GM21576 (cell line): Measurements from ENCODE around the gene BOC.

ENCODE experiments used
- ATAC-seq: cut with Tn5 transposase; IDR thresholded peaks from one replicate; pipeline ENCODE4 v1.9.1; 2021; ENCODE audit warnings: mild to moderate bottlenecking, moderate library complexity; ENCODE audit not compliant: unreplicated experiment

The BOC gene

GRCh38 chr3:113247068-113247467 lies 35.7 kb downstream of the BOC start:
- no peak for ATAC-seq

- no peak for ATAC-seq
Observed at GRCh38 chr3:113247675-113248458, 36.5 kb downstream of the BOC start.

- ATAC-seq, result no peak
Observed at GRCh38 chr3:113249111-113249510, 37.8 kb downstream of the BOC start.

- ATAC-seq, result no peak
Observed at GRCh38 chr3:113249601-113250000, 38.2 kb downstream of the BOC start.

- no peak for ATAC-seq
Observed at GRCh38 chr3:113250566-113250965, 39.2 kb downstream of the BOC start.

GRCh38 chr3:113251817-113252216 lies 40.5 kb downstream of the BOC start:
- ATAC-seq, result no peak

GRCh38 chr3:113252553-113252952 lies 41.2 kb downstream of the BOC start:
- ATAC-seq, result no peak

- ATAC-seq, result no peak
Observed at GRCh38 chr3:113253702-113254101, 42.3 kb downstream of the BOC start.

- ATAC-seq, result no peak
Observed at GRCh38 chr3:113254171-113254947, 43.0 kb downstream of the BOC start.

- ATAC-seq, result no peak
Observed at GRCh38 chr3:113255100-113255853, 43.9 kb downstream of the BOC start.

GRCh38 chr3:113255854-113256615 lies 44.7 kb downstream of the BOC start:
- ATAC-seq, result no peak

- ATAC-seq, result no peak
Observed at GRCh38 chr3:113258361-113258760, 47.0 kb downstream of the BOC start.

- no peak for ATAC-seq
Observed at GRCh38 chr3:113259196-113259595, 47.8 kb downstream of the BOC start.

- ATAC-seq, result no peak
Observed at GRCh38 chr3:113261063-113261625, 49.8 kb downstream of the BOC start.

- ATAC-seq, result no peak
Observed at GRCh38 chr3:113261626-113262303, 50.4 kb downstream of the BOC start.

GRCh38 chr3:113262304-113262665 lies 50.9 kb downstream of the BOC start:
- ATAC-seq, result no peak

GRCh38 chr3:113263020-113263419 lies 51.7 kb downstream of the BOC start:
- ATAC-seq, result no peak

- ATAC-seq, result no peak
Observed at GRCh38 chr3:113263778-113264177, 52.4 kb downstream of the BOC start.

- ATAC-seq, result no peak
Observed at GRCh38 chr3:113264283-113265131, 53.1 kb downstream of the BOC start.
